ENCODE data around the gene ILDR1. TPM values are rescaled to one million over a fixed set of nuclear protein-coding genes. Genes with fewer than 3 reads are reported as not detected.

Gene ILDR1
- total and polyA plus RNA-seq, 8 donors: 2.2 to 8.2 (median 5.2) TPM

GRCh38 chr3:122031123-122031468 lies 9.0 kb upstream of the ILDR1 start:
- Histone ChIP-seq H3K36me3 (no peaks in the 10 kb centered on the region), H3K27ac (no peak overlapping the region), H3K27me3 (no peaks in the 10 kb centered on the region), H3K4me1 (no peaks in the 10 kb centered on the region), H3K4me3 (no peak overlapping the region), H3K9me3 (no peaks in the 10 kb centered on the region)
- DNase-seq (no peak), ATAC-seq (no peak), FAIRE-seq (no peak)
- 96% methylated on average over 1 of the region's 1 CpG for WGBS, 2 donors
- intact Hi-C loops (cut with DNase I): no loop called here
- TF ChIP-seq, protein P1, sequence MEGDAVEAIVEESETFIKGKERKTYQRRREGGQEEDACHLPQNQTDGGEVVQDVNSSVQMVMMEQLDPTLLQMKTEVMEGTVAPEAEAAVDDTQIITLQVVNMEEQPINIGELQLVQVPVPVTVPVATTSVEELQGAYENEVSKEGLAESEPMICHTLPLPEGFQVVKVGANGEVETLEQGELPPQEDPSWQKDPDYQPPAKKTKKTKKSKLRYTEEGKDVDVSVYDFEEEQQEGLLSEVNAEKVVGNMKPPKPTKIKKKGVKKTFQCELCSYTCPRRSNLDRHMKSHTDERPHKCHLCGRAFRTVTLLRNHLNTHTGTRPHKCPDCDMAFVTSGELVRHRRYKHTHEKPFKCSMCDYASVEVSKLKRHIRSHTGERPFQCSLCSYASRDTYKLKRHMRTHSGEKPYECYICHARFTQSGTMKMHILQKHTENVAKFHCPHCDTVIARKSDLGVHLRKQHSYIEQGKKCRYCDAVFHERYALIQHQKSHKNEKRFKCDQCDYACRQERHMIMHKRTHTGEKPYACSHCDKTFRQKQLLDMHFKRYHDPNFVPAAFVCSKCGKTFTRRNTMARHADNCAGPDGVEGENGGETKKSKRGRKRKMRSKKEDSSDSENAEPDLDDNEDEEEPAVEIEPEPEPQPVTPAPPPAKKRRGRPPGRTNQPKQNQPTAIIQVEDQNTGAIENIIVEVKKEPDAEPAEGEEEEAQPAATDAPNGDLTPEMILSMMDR (IDR thresholded peaks at IDR 0.05): no peak

DNA sequence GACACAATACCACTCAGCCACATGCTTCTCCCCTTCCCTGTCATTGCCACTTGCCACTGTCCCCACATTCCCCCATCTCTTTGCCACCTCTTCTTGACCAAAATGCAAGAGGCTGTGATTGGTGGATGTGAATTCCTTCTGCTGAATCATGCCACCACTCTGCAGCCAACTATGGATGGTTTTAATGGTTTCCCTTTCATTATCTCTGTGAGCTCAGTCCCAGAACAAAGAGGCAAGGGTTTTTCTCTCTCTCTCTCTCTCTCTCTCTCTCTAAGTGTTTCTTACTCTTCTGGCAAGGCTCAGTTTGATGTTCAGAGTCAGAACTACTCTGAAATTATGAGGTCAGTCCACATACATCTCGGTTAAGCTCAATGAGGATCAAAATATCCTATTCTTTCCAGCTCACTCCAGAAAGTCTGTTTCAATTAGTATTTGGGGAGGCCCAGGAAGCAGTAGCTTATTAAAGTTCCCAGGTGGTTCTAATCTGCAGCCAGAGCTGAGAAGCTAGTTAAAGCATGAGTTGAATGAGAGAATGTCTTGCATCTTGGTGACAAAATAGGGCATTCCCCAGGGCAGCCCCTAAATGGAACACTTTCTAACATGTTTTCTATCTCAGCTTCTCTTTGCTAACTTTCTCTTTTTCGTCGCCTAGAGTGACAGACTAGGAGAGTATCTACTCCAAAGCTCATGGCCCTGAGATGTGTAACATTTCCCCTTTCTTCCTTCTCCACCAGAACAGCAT lies 8.5 kb upstream of the ILDR1 start:
- DNase-seq: no peak
- H3K27ac ChIP-seq: no peak overlapping the region
- H3K27me3 ChIP-seq: no peaks in the 10 kb centered on the region
- H3K9me3 ChIP-seq: no peaks in the 10 kb centered on the region
- FAIRE-seq: no peak
- intact Hi-C loops (cut with DNase I): no loop called here
- ATAC-seq: no peak
- H3K4me3 ChIP-seq: no peak overlapping the region
- WGBS, 2 donors: 87 to 92% methylated on average over 3 of the region's 3 CpGs
- no peaks in the 10 kb centered on the region for H3K36me3 ChIP-seq
- TF ChIP-seq, protein P1 (IDR thresholded peaks at IDR 0.05): no peak
- H3K4me1 ChIP-seq: no peaks in the 10 kb centered on the region

GRCh38 chr3:122025296-122025695 lies 3.2 kb upstream of the ILDR1 start:
- Histone ChIP-seq H3K27me3 (no peaks in the 10 kb centered on the region), H3K36me3 (no peaks in the 10 kb centered on the region), H3K27ac (no peak overlapping the region), H3K9me3 (no peaks in the 10 kb centered on the region), H3K4me3 (no peak overlapping the region), H3K4me1 (peaks cover 0 to 7% (median 0%) of the 10 kb centered on the region in 3 donors)
- intact Hi-C loops (cut with DNase I): no loop called here
- TF ChIP-seq, protein P1 (IDR thresholded peaks at IDR 0.05): no peak
- no peak for ATAC-seq
- FAIRE-seq: no peak
- DNase-seq: no peak

DNA sequence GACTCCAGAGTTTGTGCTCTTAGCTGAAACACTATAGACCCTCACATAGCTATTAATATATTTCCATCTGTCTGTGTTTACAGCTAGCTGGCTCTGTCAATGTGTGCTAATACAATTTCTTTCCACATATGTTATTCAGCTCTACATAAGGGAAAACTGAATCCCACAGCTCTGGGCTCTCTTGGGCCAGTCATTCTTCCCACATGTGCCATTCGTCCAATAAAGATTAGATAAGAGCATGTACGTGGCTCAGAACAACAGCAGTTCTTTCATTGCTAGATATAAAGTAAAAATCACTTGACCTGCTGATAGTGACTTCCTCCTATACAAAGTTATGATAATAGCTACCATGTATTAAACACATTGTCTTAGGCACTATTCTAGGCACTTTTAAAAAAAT lies 2.8 kb upstream of the ILDR1 start:
- FAIRE-seq (no peak), ATAC-seq (no peak), DNase-seq (no peak)
- peaks cover 0 to 7% (median 0%) of the 10 kb centered on the region in 3 donors for H3K4me1 ChIP-seq
- H3K27ac ChIP-seq: no peak overlapping the region
- TF ChIP-seq, protein P1 (IDR thresholded peaks at IDR 0.05): no peak
- no peaks in the 10 kb centered on the region for H3K9me3 ChIP-seq
- H3K27me3 ChIP-seq: no peaks in the 10 kb centered on the region
- no peaks in the 10 kb centered on the region for H3K36me3 ChIP-seq
- H3K4me3 ChIP-seq: no peak overlapping the region
- intact Hi-C loops (cut with DNase I): no loop called here
- WGBS, 2 donors: 14% methylated on average over 2 of the region's 2 CpGs

DNA sequence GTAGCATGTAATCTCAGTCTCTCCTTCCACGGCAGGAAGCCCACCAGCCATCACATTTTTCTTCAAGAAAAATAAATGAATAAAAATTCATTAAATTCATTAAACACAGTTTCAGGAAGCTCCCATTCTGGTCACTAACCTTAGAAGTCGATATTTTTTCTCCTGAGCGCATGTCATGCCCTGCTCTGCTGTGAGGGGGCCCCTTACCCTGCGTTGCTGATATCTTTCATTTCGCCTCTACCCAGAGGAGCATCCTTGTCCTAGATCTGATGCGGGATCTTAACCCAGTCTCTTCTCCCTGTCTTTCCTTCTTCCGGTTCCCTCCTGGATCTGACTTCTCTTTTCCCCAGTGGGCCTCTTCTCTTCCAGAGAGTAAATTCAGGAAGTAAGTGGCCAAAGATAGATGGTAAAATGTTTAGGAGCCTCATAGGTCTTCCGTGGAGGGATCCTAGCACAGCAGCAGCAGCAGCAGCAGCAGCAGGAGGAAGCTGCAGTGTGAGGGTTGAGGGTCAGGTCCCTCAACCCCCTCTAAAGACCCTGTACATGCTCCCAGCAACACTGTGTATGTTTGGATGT lies 1.4 kb upstream of the ILDR1 start:
- H3K4me1 ChIP-seq: peaks cover 0 to 7% (median 0%) of the 10 kb centered on the region in 3 donors
- FAIRE-seq (no peak), ATAC-seq (no peak), DNase-seq (no peak)
- TF ChIP-seq, protein P1 (IDR thresholded peaks at IDR 0.05): no peak
- H3K27ac ChIP-seq: no peak overlapping the region
- 80 to 82% methylated on average over 8 of the region's 8 CpGs for whole genome bisulfite sequencing, 2 donors
- H3K36me3 ChIP-seq: no peaks in the 10 kb centered on the region
- no peaks in the 10 kb centered on the region for H3K27me3 ChIP-seq
- H3K4me3 ChIP-seq: no peak overlapping the region
- no peaks in the 10 kb centered on the region for H3K9me3 ChIP-seq
- intact Hi-C loops (cut with DNase I): no loop called here
